Body of pancreas (tissue), 4 donors: ENCODE results near the gene DIP2B. TPM values are rescaled to one million over a fixed set of nuclear protein-coding genes. Genes with fewer than 3 reads are reported as not detected.

ENCODE experiments used
- ATAC-seq: fragments of 150-250 bp; one replicate; pipeline ENCODE4 v1.9.1; 2016
- DNase-seq, 4 donors: peaks; one replicate each; pipeline ENCODE4 v3.0.0-alpha.2; 2019
- H3K27ac ChIP-seq, 4 donors: fragments of 200-600 bp; sonication (generic); 1 replicate in 3 of 4; 2 replicates in 1 of 4; pipeline versions ENCODE4 v1.5.1 to v1.6.1; 2016 to 2019; ENCODE audit warnings: mild to moderate bottlenecking in 1 of 4, mixed read lengths in 1 of 4, moderate library complexity in 1 of 4
- H3K27me3 ChIP-seq, 2 donors: fragments of 200-600 bp; sonication (generic); one replicate each; pipeline ENCODE4 v1.6.0; 2016; ENCODE audit warnings: mild to moderate bottlenecking in 1 of 2
- H3K36me3 ChIP-seq, 2 donors: fragments of 200-600 bp; sonication (generic); replicated peaks in 1 of 2; 2 replicates each; pipeline ENCODE4 v1.5.1; 2016; ENCODE audit warnings: low read depth in 2 of 2; ENCODE audit not compliant: insufficient read depth in 1 of 2
- H3K4me1 ChIP-seq: fragments of 200-600 bp; sonication (generic); one replicate; pipeline ENCODE4 v1.6.0; 2016
- H3K4me3 ChIP-seq, 2 donors: fragments of 200-600 bp; sonication (generic); 1 replicate in 1 of 2; 2 replicates in 1 of 2; pipeline ENCODE4 v1.5.1; 2016 to 2019
- H3K9me3 ChIP-seq, 3 donors: fragments of 200-600 bp; sonication (generic); 1 replicate in 2 of 3; 2 replicates in 1 of 3; pipeline ENCODE4 v1.5.1; 2016
- CTCF ChIP-seq, 7 experiments: fragments of 450-650 bp in 4 of 7; fragments of 200-600 bp in 3 of 7; sonication (generic) in 3 of 7; IDR thresholded peaks; one replicate each; pipeline ENCODE4 v1.5.1; 2016 to 2019; ENCODE audit warnings: antibody characterized with exemption in 7 of 7
- POLR2A ChIP-seq, 3 donors: fragments of 450-650 bp; IDR thresholded peaks; one replicate each; pipeline ENCODE4 v1.6.1; 2016; ENCODE audit warnings: antibody characterized with exemption in 3 of 3, mild to moderate bottlenecking in 2 of 3
- whole genome bisulfite sequencing, 2 donors: methylation state at CpG; one replicate each; pipeline ENCODE4 v1.1.5; 2017; 5-methylcytosine and 5-hydroxymethylcytosine counted together
- intact Hi-C: fragments of 100-400 bp; cut with DNase I; formaldehyde crosslinking; loops from one replicate; pipeline ENCODE4 v1.15.1; 2023
- total RNA-seq, 2 donors: library from RNA; depleted of rRNA; stranded (reverse); fragments of >200 nt; gene quantifications; one replicate each; pipeline ENCODE4 v1.1.0, GENCODE V29; 2016

Gene DIP2B
- total RNA-seq, 2 donors from 2014 or later, result 15.8 to 28.7 TPM

GRCh38 chr12:50568338-50569091, 63.7 kb downstream of the DIP2B start:
- no peak for ATAC-seq

GRCh38 chr12:50569321-50569720, 64.5 kb downstream of the DIP2B start:
- WGBS, 2 donors, result 50 to 51% methylated on average over 2 of the region's 2 CpGs
- H3K4me1 ChIP-seq, result peaks cover 71% of the 10 kb centered on the region

More at GRCh38 chr12:50568338-50569091, 63.7 kb downstream of the DIP2B start:
- TF ChIP-seq CTCF (IDR thresholded peaks at IDR 0.05) (no peak), POLR2A (IDR thresholded peaks at IDR 0.05) (no peak)
- 41 to 42% methylated on average over 4 of the region's 4 CpGs for WGBS, 2 donors
- Histone ChIP-seq H3K36me3 (no peaks in the 10 kb centered on the region), H3K4me3 (no peak overlapping the region), H3K27ac (peak overlapping the region in 3 of 4 donors; percentile 12 to 58 (median 49)), H3K4me1 (peaks cover 74% of the 10 kb centered on the region), H3K9me3 (no peaks in the 10 kb centered on the region), H3K27me3 (no peaks in the 10 kb centered on the region)
- no peak for DNase-seq
- intact Hi-C loops, result loop anchor here (10.0 kb wide), 1 partner anchor 56 kb away; no protein-coding TSS in a partner anchor

GRCh38 chr12:50569876-50570275, 65.1 kb downstream of the DIP2B start:
- H3K27ac ChIP-seq, result no peak overlapping the region
- 28 to 40% methylated on average over 3 of the region's 3 CpGs for WGBS, 2 donors
- no peaks in the 10 kb centered on the region for H3K9me3 ChIP-seq
- ATAC-seq, result no peak
- H3K4me3 ChIP-seq, result no peak overlapping the region
- no peaks in the 10 kb centered on the region for H3K27me3 ChIP-seq
- peaks cover 74% of the 10 kb centered on the region for H3K4me1 ChIP-seq
- no peak for TF ChIP-seq POLR2A (IDR thresholded peaks at IDR 0.05)
- no peak for TF ChIP-seq CTCF (IDR thresholded peaks at IDR 0.05)
- H3K36me3 ChIP-seq, result no peaks in the 10 kb centered on the region
- intact Hi-C loops, result loop anchor here (10.0 kb wide), 1 partner anchor 55 kb away; no protein-coding TSS in a partner anchor
- DNase-seq, result no peak

More at GRCh38 chr12:50569321-50569720, 64.5 kb downstream of the DIP2B start:
- TF ChIP-seq POLR2A (IDR thresholded peaks at IDR 0.05) (no peak), CTCF (IDR thresholded peaks at IDR 0.05) (no peak)
- Histone ChIP-seq H3K36me3 (no peaks in the 10 kb centered on the region), H3K27ac (peak overlapping the region in 1 of 4 donors; percentile 58), H3K9me3 (no peaks in the 10 kb centered on the region), H3K27me3 (no peaks in the 10 kb centered on the region), H3K4me3 (no peak overlapping the region)
- ATAC-seq (no peak), DNase-seq (no peak)
- intact Hi-C loops, result loop anchor here (10.0 kb wide), 1 partner anchor 55 kb away; no protein-coding TSS in a partner anchor

GRCh38 chr12:50571786-50572185, 67.0 kb downstream of the DIP2B start:
- intact Hi-C loops, result no loop called here
- TF ChIP-seq CTCF (IDR thresholded peaks at IDR 0.05), result no peak
- 79 to 96% methylated on average over 7 of the region's 7 CpGs for WGBS, 2 donors
- no peak overlapping the region for H3K4me3 ChIP-seq
- H3K9me3 ChIP-seq, result no peaks in the 10 kb centered on the region
- peak overlapping the region in 1 of 4 donors; percentile 38 for H3K27ac ChIP-seq
- H3K4me1 ChIP-seq, result peaks cover 81% of the 10 kb centered on the region
- DNase-seq (no peak), ATAC-seq (no peak)
- no peaks in the 10 kb centered on the region for H3K27me3 ChIP-seq
- no peaks in the 10 kb centered on the region for H3K36me3 ChIP-seq
